Endothelial cell (in vitro differentiated cells): ENCODE results near the gene MDN1. TPM values are rescaled to one million over a fixed set of nuclear protein-coding genes. Genes with fewer than 3 reads are reported as not detected.

ENCODE experiments used
- DNase-seq: peaks from one replicate; pipeline ENCODE4 v3.0.0; 2021; ENCODE audit warnings: low spot score
- H3K27ac Mint-ChIP-seq: one replicate; pipeline ENCODE4 v1.8.0; 2021; ENCODE audit warnings: mixed read lengths, inconsistent platforms; ENCODE audit not compliant: unreplicated experiment
- H3K27me3 Mint-ChIP-seq: one replicate; pipeline ENCODE4 v1.8.0; 2021; ENCODE audit warnings: mild to moderate bottlenecking, moderate library complexity, mixed read lengths, inconsistent platforms; ENCODE audit not compliant: unreplicated experiment
- H3K36me3 Mint-ChIP-seq: one replicate; pipeline ENCODE4 v1.8.0; 2021; ENCODE audit warnings: mild to moderate bottlenecking, low read depth, mixed read lengths, inconsistent platforms; ENCODE audit not compliant: unreplicated experiment
- H3K4me1 Mint-ChIP-seq: one replicate; pipeline ENCODE4 v1.8.0; 2021; ENCODE audit warnings: mild to moderate bottlenecking, mixed read lengths, inconsistent platforms; ENCODE audit not compliant: unreplicated experiment
- H3K4me3 Mint-ChIP-seq: one replicate; pipeline ENCODE4 v1.8.0; 2021; ENCODE audit warnings: mild to moderate bottlenecking, mixed read lengths, inconsistent platforms; ENCODE audit not compliant: unreplicated experiment
- H3K9me3 Mint-ChIP-seq: one replicate; pipeline ENCODE4 v1.8.0; 2021; ENCODE audit warnings: mixed read lengths, inconsistent platforms; ENCODE audit not compliant: unreplicated experiment
- total RNA-seq: library from RNA; stranded (reverse); fragmentation: NEBNext Ultra II Directional; extraction: Animal tissue kit (Norgen Biotek cat#: 25700); gene quantifications from one replicate; pipeline ENCODE4 v1.2.1, GENCODE V29; 2021; ENCODE audit not compliant: unreplicated experiment
- TF ChIP-seq, protein P1 (sequence below): fragments of 200-600 bp; sonication (generic); IDR thresholded peaks from one replicate; pipeline ENCODE4 v1.5.0; 2021; ENCODE audit warnings: antibody characterized with exemption; ENCODE audit not compliant: unreplicated experiment

Gene MDN1
- total RNA-seq, 1 donor from 2014 or later, result 70.0 TPM

DNA sequence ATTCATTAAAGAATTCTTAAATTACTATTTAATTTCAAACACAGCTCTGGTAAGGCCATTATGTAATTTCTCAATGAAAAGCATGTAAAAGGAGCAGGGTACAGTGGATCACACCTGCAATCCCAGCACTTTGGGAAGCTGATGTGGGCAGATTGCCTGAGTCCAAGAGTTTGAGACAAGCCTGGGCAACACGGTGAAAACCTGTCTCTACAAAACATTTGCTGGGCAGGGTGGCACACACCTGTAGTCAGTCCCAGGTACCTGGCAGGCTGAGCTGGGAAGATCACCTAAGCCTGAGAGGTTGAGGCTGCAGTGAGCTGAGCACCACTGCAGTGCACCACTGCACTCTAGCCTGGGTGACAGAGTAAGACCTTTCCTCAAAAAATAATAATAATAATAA lies 37.4 kb downstream of the MDN1 start:
- Mint-ChIP-seq H3K9me3 (no peaks in the 10 kb centered on the region), H3K27ac (no peak overlapping the region), H3K27me3 (no peaks in the 10 kb centered on the region), H3K4me1 (no peaks in the 10 kb centered on the region), H3K4me3 (no peak overlapping the region), H3K36me3 (peaks cover 64% of the 10 kb centered on the region)
- DNase-seq, result no peak
- TF ChIP-seq, protein P1, sequence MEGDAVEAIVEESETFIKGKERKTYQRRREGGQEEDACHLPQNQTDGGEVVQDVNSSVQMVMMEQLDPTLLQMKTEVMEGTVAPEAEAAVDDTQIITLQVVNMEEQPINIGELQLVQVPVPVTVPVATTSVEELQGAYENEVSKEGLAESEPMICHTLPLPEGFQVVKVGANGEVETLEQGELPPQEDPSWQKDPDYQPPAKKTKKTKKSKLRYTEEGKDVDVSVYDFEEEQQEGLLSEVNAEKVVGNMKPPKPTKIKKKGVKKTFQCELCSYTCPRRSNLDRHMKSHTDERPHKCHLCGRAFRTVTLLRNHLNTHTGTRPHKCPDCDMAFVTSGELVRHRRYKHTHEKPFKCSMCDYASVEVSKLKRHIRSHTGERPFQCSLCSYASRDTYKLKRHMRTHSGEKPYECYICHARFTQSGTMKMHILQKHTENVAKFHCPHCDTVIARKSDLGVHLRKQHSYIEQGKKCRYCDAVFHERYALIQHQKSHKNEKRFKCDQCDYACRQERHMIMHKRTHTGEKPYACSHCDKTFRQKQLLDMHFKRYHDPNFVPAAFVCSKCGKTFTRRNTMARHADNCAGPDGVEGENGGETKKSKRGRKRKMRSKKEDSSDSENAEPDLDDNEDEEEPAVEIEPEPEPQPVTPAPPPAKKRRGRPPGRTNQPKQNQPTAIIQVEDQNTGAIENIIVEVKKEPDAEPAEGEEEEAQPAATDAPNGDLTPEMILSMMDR, result no peak

DNA sequence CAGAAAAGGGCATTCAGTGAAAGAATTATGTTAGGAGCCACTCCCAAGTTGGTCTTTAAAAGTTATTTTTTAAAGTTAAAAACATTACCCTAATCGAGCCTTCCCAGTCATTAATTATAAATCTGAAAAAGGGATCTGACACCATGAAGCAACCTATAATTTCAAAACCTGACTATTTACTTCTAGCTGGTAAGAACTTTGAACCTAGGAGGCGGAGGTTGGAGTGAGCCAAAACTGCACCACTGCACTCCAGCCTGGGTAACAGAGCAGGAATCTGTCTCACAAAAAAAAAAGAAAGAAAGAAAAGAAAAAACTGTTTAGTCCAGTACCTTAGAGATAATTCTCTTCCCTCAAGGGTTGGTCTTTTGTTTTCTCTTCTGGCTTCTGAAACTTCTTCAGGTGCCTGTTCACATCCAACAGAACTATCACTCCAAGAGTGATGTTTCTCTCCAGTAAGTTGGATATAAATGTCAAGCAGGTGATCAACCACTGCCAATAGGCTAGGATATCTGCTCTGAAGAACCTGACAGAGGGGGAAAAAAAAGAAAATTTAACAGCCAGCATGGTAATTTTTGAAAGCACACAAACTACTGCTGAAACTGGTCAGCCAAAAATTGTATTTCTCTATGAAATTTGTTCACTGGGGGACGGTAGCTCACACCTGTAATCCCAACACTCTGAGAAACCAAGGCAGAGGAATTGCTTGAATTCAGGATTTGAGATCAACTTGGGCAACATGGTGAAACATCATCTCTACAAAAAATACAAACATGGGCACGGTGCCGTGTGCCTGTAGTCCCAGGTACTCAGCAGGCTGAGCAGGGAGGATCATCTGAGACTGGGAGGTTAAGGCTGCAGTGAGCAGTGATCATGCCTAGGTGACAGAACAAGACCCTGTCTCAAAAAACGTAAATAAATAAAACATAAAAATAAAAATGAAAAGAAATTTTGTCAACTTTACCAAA lies 38.2 kb downstream of the MDN1 start:
- H3K36me3 Mint-ChIP-seq, result peaks cover 64% of the 10 kb centered on the region
- DNase-seq, result no peak
- TF ChIP-seq, protein P1, result no peak
- H3K9me3 Mint-ChIP-seq, result no peaks in the 10 kb centered on the region
- no peaks in the 10 kb centered on the region for H3K4me1 Mint-ChIP-seq
- no peak overlapping the region for H3K4me3 Mint-ChIP-seq
- no peaks in the 10 kb centered on the region for H3K27me3 Mint-ChIP-seq
- no peak overlapping the region for H3K27ac Mint-ChIP-seq

DNA sequence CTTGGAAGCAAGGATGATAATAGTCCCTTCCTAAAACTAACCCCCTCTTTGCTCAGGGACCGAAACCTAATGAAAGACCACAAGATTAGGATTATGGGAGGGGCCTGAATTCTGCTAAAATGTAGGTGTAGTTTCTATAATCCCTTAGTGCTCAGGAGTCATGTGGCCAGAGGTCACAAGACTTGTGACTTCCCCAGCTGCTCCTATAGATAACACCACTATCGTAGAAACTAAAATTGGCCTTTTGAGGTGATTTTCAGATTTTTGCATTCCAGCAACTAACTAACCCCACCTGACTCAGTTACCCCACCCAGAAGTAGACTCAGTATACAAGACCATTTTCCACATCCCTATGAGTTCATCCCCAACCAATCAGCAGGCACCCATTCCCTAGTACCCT lies 42.1 kb downstream of the MDN1 start:
- Mint-ChIP-seq H3K4me3 (no peak overlapping the region), H3K4me1 (no peaks in the 10 kb centered on the region), H3K27me3 (no peaks in the 10 kb centered on the region), H3K27ac (no peak overlapping the region), H3K36me3 (peaks cover 39% of the 10 kb centered on the region), H3K9me3 (no peaks in the 10 kb centered on the region)
- no peak for DNase-seq
- TF ChIP-seq, protein P1, result no peak

DNA sequence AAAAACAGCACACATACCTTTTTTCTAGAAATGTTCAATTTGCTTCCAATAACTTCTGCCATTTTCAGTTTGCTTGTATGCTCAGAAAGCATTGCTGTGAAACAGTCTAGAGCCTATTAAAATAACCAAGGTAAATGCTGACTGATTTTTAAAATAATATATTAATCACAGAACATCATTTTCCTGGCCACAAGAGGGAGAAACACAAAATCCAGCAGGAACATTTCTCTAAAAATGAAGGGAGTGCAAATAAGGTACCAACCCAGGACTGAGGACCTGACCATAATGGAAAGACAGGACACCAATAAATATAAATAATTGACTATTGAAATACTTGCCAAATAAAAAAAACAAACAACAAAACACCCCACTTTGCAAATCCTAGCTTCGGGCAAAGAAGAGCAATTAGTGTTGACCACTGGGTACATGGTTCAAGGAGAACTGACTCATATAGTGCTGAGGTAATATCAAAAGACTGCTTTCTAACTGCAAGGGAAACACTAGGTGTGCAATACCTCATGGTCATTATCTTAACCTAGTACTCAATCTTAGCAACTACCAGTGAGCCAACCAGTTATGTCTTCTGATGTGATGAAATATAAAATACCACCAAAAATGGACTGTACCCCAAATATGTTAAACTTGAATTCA lies 42.9 kb downstream of the MDN1 start:
- TF ChIP-seq, protein P1, result no peak
- no peak for DNase-seq
- Mint-ChIP-seq H3K4me1 (no peaks in the 10 kb centered on the region), H3K27me3 (no peaks in the 10 kb centered on the region), H3K9me3 (no peaks in the 10 kb centered on the region), H3K4me3 (no peak overlapping the region), H3K36me3 (peaks cover 34% of the 10 kb centered on the region), H3K27ac (no peak overlapping the region)

DNA sequence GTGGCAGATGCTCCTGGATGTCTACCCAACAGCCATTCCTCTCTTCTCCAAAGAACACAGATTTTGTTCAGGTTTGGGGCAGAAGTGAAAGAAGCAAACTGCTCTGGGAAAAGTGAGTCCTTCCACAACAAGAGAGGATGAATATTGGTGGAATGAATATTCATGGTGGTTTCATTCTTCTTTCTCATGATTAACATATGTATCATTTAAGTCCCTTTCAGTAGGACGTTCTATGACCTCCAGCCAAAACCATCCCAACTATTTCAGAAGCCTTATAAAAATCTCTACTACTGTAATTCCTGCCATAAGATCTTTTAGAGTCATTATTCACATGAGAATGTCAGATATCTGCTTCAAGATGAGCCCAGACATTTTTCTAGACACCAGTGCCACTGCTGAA lies 44.4 kb downstream of the MDN1 start:
- TF ChIP-seq, protein P1, result no peak
- H3K27ac Mint-ChIP-seq, result no peak overlapping the region
- no peak for DNase-seq
- H3K9me3 Mint-ChIP-seq, result no peaks in the 10 kb centered on the region
- no peaks in the 10 kb centered on the region for H3K27me3 Mint-ChIP-seq
- no peaks in the 10 kb centered on the region for H3K4me1 Mint-ChIP-seq
- peaks cover 27% of the 10 kb centered on the region for H3K36me3 Mint-ChIP-seq
- H3K4me3 Mint-ChIP-seq, result no peak overlapping the region
